A673 (cell line): ENCODE data around the gene AGTR1. TPM values are rescaled to one million over a fixed set of nuclear protein-coding genes. Genes with fewer than 3 reads are reported as not detected.

Experiments
- BruUV-seq: library from RNA; stranded (reverse); fragments of 400-500 nt; replicated peaks from 2 replicates; lab custom pipeline; 2021; lab: Mats Ljungman, UMichigan
- CTCF ChIA-PET: fragments of 300-600 bp; sonication (Branson Sonifier 250); formaldehyde crosslinking; loops from one replicate; lab custom pipeline; 2022; ENCODE audit warnings: antibody characterized with exemption; lab: Charles Lee
- POLR2A ChIA-PET: fragments of 300-600 bp; sonication (Branson Sonifier 250); formaldehyde crosslinking; loops from one replicate; lab custom pipeline; 2022; ENCODE audit warnings: antibody characterized with exemption; ENCODE audit not compliant: low non-redundant PET; lab: Charles Lee
- DNase-seq: peaks from one replicate; pipeline ENCODE4 v3.0.0-alpha.2; 2015; ENCODE audit warnings: low spot score
- H3K27ac ChIP-seq: fragments of 200-600 bp; sonication (generic); 2 replicates; pipeline ENCODE4 v1.5.1; 2016; ENCODE audit warnings: mixed run types, low read depth, mild to moderate bottlenecking, mixed read lengths, antibody characterized with exemption, low read length; ENCODE audit not compliant: poor library complexity, severe bottlenecking
- H3K27me3 ChIP-seq: fragments of 200-600 bp; sonication (generic); replicated peaks from 2 replicates; pipeline ENCODE4 v1.6.1; 2017; ENCODE audit warnings: mixed run types, low read depth, mild to moderate bottlenecking, mixed read lengths, antibody characterized with exemption, low read length; ENCODE audit not compliant: insufficient read depth, poor library complexity
- H3K36me3 ChIP-seq: fragments of 200-600 bp; sonication (generic); 2 replicates; pipeline ENCODE4 v1.6.1; 2016; ENCODE audit warnings: mixed run types, mild to moderate bottlenecking, mixed read lengths, antibody characterized with exemption, low read length; ENCODE audit not compliant: insufficient read depth, poor library complexity, severe bottlenecking
- H3K4me1 ChIP-seq: fragments of 200-600 bp; sonication (generic); 2 replicates; pipeline ENCODE4 v1.6.1; 2017; ENCODE audit warnings: mixed run types, mild to moderate bottlenecking, mixed read lengths, antibody characterized with exemption, low read length; ENCODE audit not compliant: insufficient read depth, poor library complexity, severe bottlenecking
- H3K4me3 ChIP-seq: fragments of 200-600 bp; sonication (generic); 2 replicates; pipeline ENCODE4 v1.5.1; 2016; ENCODE audit warnings: low read depth, mixed run types, mild to moderate bottlenecking, mixed read lengths, low read length; ENCODE audit not compliant: poor library complexity, severe bottlenecking
- H3K9me3 ChIP-seq: fragments of 200-600 bp; sonication (generic); 2 replicates; pipeline ENCODE4 v1.6.1; 2016; ENCODE audit warnings: mixed run types, low read depth, mild to moderate bottlenecking, mixed read lengths, antibody characterized with exemption, low read length; ENCODE audit not compliant: poor library complexity, severe bottlenecking
- EZH2 ChIP-seq: fragments of 200-600 bp; sonication (generic); IDR thresholded peaks from 2 replicates; pipeline ENCODE4 v1.6.1; 2017; ENCODE audit warnings: borderline replicate concordance, low read depth, mild to moderate bottlenecking, mixed read lengths, antibody characterized with exemption, low read length; ENCODE audit not compliant: poor library complexity, severe bottlenecking
- intact Hi-C: fragments of 100-400 bp; cut with micrococcal nuclease; formaldehyde crosslinking; loops from one replicate; pipeline ENCODE4 v1.10.0; 2022; ENCODE audit not compliant: unreplicated experiment
- total RNA-seq: library from RNA; stranded (reverse); gene quantifications from 2 replicates; pipeline ENCODE4 v1.2.3, GENCODE V29; 2021
- TF ChIP-seq, protein P1 (sequence below): fragments of 300-800, 200-600 bp; sonication (generic); conservative IDR thresholded peaks from 2 replicates; pipeline ENCODE4 v1.5.1; 2017; ENCODE audit warnings: low read depth, mild to moderate bottlenecking, antibody characterized with exemption, low read length, moderate library complexity, mixed read lengths

Gene AGTR1
- total RNA-seq, 1 experiment from 2014 or later, result not detected

DNA sequence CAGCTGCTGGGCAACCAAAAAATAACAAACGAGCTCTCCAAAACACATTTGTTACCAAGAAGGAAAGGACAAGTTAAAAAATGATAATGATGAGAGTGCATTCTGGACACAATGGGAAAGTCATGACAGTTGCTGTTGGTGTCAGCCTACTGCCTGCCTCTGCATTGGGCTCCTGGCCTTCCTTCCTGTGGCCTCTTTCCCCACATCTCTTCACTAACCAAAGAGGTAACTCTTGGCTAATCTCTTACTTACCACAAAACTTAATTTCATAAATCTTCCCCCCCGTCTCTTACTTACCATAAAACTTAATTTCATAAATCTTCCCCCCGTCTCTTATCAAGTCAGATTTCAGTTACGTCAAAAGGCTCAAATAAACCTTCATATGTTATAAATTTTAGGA lies 58.6 kb downstream of the AGTR1 start:
- H3K27ac ChIP-seq, result no peak overlapping the region
- no peak for TF ChIP-seq EZH2
- TF ChIP-seq, protein P1, sequence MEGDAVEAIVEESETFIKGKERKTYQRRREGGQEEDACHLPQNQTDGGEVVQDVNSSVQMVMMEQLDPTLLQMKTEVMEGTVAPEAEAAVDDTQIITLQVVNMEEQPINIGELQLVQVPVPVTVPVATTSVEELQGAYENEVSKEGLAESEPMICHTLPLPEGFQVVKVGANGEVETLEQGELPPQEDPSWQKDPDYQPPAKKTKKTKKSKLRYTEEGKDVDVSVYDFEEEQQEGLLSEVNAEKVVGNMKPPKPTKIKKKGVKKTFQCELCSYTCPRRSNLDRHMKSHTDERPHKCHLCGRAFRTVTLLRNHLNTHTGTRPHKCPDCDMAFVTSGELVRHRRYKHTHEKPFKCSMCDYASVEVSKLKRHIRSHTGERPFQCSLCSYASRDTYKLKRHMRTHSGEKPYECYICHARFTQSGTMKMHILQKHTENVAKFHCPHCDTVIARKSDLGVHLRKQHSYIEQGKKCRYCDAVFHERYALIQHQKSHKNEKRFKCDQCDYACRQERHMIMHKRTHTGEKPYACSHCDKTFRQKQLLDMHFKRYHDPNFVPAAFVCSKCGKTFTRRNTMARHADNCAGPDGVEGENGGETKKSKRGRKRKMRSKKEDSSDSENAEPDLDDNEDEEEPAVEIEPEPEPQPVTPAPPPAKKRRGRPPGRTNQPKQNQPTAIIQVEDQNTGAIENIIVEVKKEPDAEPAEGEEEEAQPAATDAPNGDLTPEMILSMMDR, result no peak
- H3K27me3 ChIP-seq, result peaks cover 28% of the 10 kb centered on the region
- H3K4me1 ChIP-seq, result no peaks in the 10 kb centered on the region
- H3K9me3 ChIP-seq, result no peaks in the 10 kb centered on the region
- no peak overlapping the region for H3K4me3 ChIP-seq
- DNase-seq, result no peak
- ChIA-PET CTCF (no interaction called here), POLR2A (no interaction called here)
- intact Hi-C loops, result no loop called here
- H3K36me3 ChIP-seq, result no peaks in the 10 kb centered on the region
- BruUV-seq, result no TSS peak

DNA sequence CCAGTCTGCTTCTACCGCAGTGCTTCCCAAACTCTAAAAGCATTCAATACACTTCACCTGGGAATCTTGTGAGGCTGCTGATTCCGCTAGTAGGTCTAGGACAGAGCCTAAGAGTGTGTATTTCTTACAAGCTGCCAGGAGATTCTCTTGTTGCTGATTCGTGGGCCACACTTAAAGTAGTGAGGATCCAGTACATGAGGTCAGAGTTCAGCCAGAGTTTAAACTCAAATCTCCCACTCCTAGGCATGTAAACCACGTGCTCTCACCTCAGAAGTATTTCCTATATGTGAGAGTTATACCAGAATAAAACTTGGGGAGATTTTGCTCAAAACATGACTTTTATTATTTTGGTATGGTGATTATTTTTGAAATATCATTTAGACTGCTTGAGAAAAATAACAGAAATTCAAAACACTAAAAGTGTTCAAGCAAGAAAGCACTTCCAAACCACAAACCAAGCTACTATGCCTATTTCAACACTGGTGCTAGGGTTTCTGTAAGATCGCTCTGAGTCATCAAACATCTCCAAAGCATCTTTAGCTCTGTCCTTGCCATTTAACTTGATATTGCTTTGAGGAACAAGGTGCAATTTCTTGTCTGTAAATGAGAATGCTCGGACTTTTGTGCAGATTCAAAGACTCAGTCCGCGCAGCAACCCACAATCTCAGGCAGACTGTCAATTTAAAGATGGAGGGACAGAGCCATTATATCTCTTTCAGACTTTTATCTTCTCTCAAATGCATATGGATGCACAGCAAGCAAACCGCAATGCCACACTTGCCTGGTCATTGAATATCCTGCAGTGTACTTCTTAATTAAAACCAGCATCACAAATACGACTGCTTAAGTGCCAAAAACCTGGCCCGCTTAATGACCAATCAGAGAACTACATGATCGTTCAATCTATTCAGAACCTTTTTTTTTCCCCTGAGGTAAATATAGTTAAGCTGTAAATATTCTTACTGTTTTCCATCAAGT lies 59.8 kb downstream of the AGTR1 start:
- DNase-seq, result no peak
- peaks cover 26% of the 10 kb centered on the region for H3K27me3 ChIP-seq
- H3K4me3 ChIP-seq, result no peak overlapping the region
- BruUV-seq, result no TSS peak
- H3K9me3 ChIP-seq, result no peaks in the 10 kb centered on the region
- ChIA-PET CTCF (no interaction called here), POLR2A (no interaction called here)
- TF ChIP-seq, protein P1, result no peak
- no peak for TF ChIP-seq EZH2
- no peaks in the 10 kb centered on the region for H3K4me1 ChIP-seq
- intact Hi-C loops, result no loop called here
- H3K36me3 ChIP-seq, result no peaks in the 10 kb centered on the region
- H3K27ac ChIP-seq, result no peak overlapping the region

DNA sequence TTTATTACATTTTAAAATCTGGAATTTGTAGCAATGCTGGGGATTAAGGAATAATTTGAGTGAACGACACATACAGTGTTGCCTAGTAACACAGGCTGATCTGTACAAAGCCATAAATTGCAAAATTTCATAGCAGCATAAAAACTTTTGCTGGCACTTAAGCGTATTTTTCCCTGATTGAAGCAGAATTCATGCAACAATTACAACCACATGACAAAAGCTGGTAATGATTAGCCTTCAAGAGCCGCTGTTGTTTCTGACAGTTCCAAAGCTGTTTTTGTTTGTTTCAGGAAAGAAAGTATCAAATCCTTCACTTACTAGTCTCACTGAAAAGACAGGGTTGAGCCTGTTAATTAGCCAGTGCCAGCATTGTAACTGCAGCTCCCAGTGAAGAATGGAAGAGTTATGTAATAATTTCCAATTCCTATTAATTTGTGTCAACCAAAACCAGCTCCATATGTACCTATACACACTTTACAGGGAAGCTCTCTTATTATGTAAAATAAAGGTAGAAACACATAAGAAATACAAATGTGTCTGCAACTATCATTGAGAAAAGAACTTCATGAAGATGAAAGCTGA lies 60.7 kb downstream of the AGTR1 start:
- no peaks in the 10 kb centered on the region for H3K36me3 ChIP-seq
- H3K4me1 ChIP-seq, result no peaks in the 10 kb centered on the region
- TF ChIP-seq EZH2, result no peak
- TF ChIP-seq, protein P1, result no peak
- intact Hi-C loops, result no loop called here
- H3K27me3 ChIP-seq, result peaks cover 23% of the 10 kb centered on the region
- H3K27ac ChIP-seq, result no peak overlapping the region
- no TSS peak for BruUV-seq
- POLR2A ChIA-PET, result no interaction called here
- CTCF ChIA-PET, result no interaction called here
- no peak overlapping the region for H3K4me3 ChIP-seq
- DNase-seq, result no peak
- no peaks in the 10 kb centered on the region for H3K9me3 ChIP-seq
